A549 (cell line): ENCODE measurements around the gene PPM1G.

Experiments used
- CTCF ChIP-seq: fragments of >200 bp; sonication (Bioruptor Twin); formaldehyde crosslinking; IDR thresholded peaks from 3 replicates; pipeline ENCODE4 v1.5.1; 2016
- EHMT2 ChIP-seq: fragments of 200-600 bp; sonication (generic); IDR thresholded peaks from 2 replicates; pipeline ENCODE4 v1.6.1; 2016; ENCODE audit warnings: antibody characterized with exemption, low read depth, mild to moderate bottlenecking, moderate library complexity
- ELK1 ChIP-seq: fragments of 150-350 bp; IDR thresholded peaks from 2 replicates; pipeline ENCODE4 v1.6.1; 2014; ENCODE audit warnings: low read depth, mild to moderate bottlenecking, low read length
- EP300 ChIP-seq, 2 experiments: fragments of >200 bp; sonication (Bioruptor Twin); formaldehyde crosslinking; IDR thresholded peaks; 2 replicates in 1 of 2; 3 replicates in 1 of 2; pipeline ENCODE4 v1.6.1; 2016 to 2017
- GATA3 ChIP-seq: IDR thresholded peaks from 2 replicates; pipeline ENCODE4 v1.6.1; 2012; ENCODE audit warnings: borderline replicate concordance
- HEYL ChIP-seq: fragments of 250-450 bp; sonication (Bioruptor Pico); IDR thresholded peaks from 2 replicates; pipeline ENCODE4 v1.8.0; 2021; ENCODE audit warnings: mild to moderate bottlenecking, moderate library complexity
- MYC ChIP-seq: IDR thresholded peaks from 2 replicates; pipeline ENCODE4 v1.6.1; 2012; ENCODE audit warnings: mild to moderate bottlenecking, inconsistent platforms, low read length, improper control_type of control experiment, borderline replicate concordance
- POLR2A ChIP-seq: IDR thresholded peaks from 2 replicates; pipeline ENCODE4 v1.6.1; 2012; ENCODE audit warnings: mild to moderate bottlenecking, low read length
- RAD21 ChIP-seq, 2 experiments: fragments of >200 bp in 1 of 2; sonication (Bioruptor Twin) in 1 of 2; formaldehyde crosslinking in 1 of 2; IDR thresholded peaks in 1 of 2; conservative IDR thresholded peaks in 1 of 2; 2 replicates in 1 of 2; 3 replicates in 1 of 2; pipeline ENCODE4 v1.6.1; 2012 to 2018; ENCODE audit warnings: inconsistent platforms in 1 of 2
- REST ChIP-seq: fragments of 200-600 bp; sonication (generic); IDR thresholded peaks from 2 replicates; pipeline ENCODE4 v1.6.1; 2016; ENCODE audit warnings: antibody characterized with exemption, mild to moderate bottlenecking, moderate library complexity
- RFX5 ChIP-seq: fragments of 450-650 bp; IDR thresholded peaks from 2 replicates; pipeline ENCODE4 v1.7.1; 2014; ENCODE audit warnings: antibody characterized with exemption, mild to moderate bottlenecking, moderate library complexity
- RNF2 ChIP-seq: fragments of 200-600 bp; sonication (generic); IDR thresholded peaks from 2 replicates; pipeline ENCODE4 v1.6.1; 2016; ENCODE audit warnings: low read depth, mild to moderate bottlenecking, antibody characterized with exemption, moderate library complexity, borderline replicate concordance
- SMC3 ChIP-seq: fragments of >200 bp; sonication (Bioruptor Twin); formaldehyde crosslinking; IDR thresholded peaks from 3 replicates; pipeline ENCODE4 v1.6.1; 2018; ENCODE audit warnings: inconsistent platforms

GRCh38 chr2:27427863-27428212, 18.4 kb upstream of the PPM1G start:
- no peak for TF ChIP-seq POLR2A
- no peak for TF ChIP-seq MYC
- TF ChIP-seq HEYL (CRISPR knock-in tag), result no peak
- TF ChIP-seq EHMT2, result no peak
- no peak for TF ChIP-seq GATA3
- no peak for TF ChIP-seq ELK1
- TF ChIP-seq REST, result no peak
- TF ChIP-seq RFX5, result no peak
- TF ChIP-seq CTCF, result no peak
- TF ChIP-seq SMC3, result no peak
- TF ChIP-seq RNF2, result no peak
- no peak for TF ChIP-seq RAD21 (conservative IDR thresholded peaks at IDR 0.05 in 1 of 2, IDR thresholded peaks at IDR 0.05 in 1 of 2)
- no peak for TF ChIP-seq EP300 (IDR thresholded peaks at IDR 0.05)
